Smooth muscle cell (in vitro differentiated cells): ENCODE measurements around the gene HOXA13. TPM values are rescaled to one million over a fixed set of nuclear protein-coding genes. Genes with fewer than 3 reads are reported as not detected.

Experiments used
- DNase-seq: peaks from one replicate; lab custom pipeline; 2025; ENCODE audit not compliant: unreplicated experiment; lab: John Stamatoyannopoulos, UW
- H2AFZ ChIP-seq: fragments of 200-600 bp; sonication (generic); 2 replicates; pipeline ENCODE4 v1.6.0; 2016; ENCODE audit warnings: antibody characterized with exemption, low read depth, mild to moderate bottlenecking
- H3F3A ChIP-seq: fragments of 200-600 bp; sonication (generic); 2 replicates; pipeline ENCODE4 v1.6.0; 2017; ENCODE audit warnings: antibody characterized with exemption, low read depth
- H3K27ac ChIP-seq: fragments of 200-600 bp; sonication (generic); 2 replicates; pipeline ENCODE4 v1.5.1; 2016; ENCODE audit warnings: low read depth, mild to moderate bottlenecking
- H3K27me3 ChIP-seq: fragments of 200-600 bp; sonication (generic); 2 replicates; pipeline ENCODE4 v1.6.1; 2016; ENCODE audit warnings: low read depth, mild to moderate bottlenecking
- H3K36me3 ChIP-seq: fragments of 200-600 bp; sonication (generic); 2 replicates; pipeline ENCODE4 v1.5.1; 2016; ENCODE audit warnings: low read depth
- H3K4me1 ChIP-seq: fragments of 200-600 bp; sonication (generic); 2 replicates; pipeline ENCODE4 v1.5.1; 2016; ENCODE audit warnings: low read depth
- H3K4me2 ChIP-seq: fragments of 200-600 bp; sonication (generic); 2 replicates; pipeline ENCODE4 v1.6.0; 2016; ENCODE audit warnings: mild to moderate bottlenecking
- H3K4me3 ChIP-seq: fragments of 200-600 bp; sonication (generic); 2 replicates; pipeline ENCODE4 v1.5.1; 2016; ENCODE audit warnings: mild to moderate bottlenecking
- H3K79me2 ChIP-seq: fragments of 200-600 bp; sonication (generic); 2 replicates; pipeline ENCODE4 v1.6.0; 2016; ENCODE audit warnings: low read depth, mild to moderate bottlenecking
- H3K9ac ChIP-seq: fragments of 200-600 bp; sonication (generic); 2 replicates; pipeline ENCODE4 v1.6.0; 2016; ENCODE audit warnings: low read depth
- H3K9me3 ChIP-seq: fragments of 200-600 bp; sonication (generic); replicated peaks from 2 replicates; pipeline ENCODE4 v1.5.1; 2016; ENCODE audit warnings: low read depth
- H4K20me1 ChIP-seq: fragments of 200-600 bp; sonication (generic); 2 replicates; pipeline ENCODE4 v1.6.0; 2016; ENCODE audit warnings: low read depth
- WGBS: methylation state at CpG from one replicate; pipeline ENCODE4 v1.1.7; 2016; ENCODE audit warnings: low lambda C conversion rate; 5-methylcytosine and 5-hydroxymethylcytosine counted together
- polyA plus RNA-seq: library from polyadenylated mRNA; unstranded; fragments of >200 nt; fragmentation: Nextera tagmentation; extraction: Ambion mirVana; gene quantifications from 2 replicates; pipeline ENCODE4 v1.2.1, GENCODE V29; 2016
- total RNA-seq: library from RNA; depleted of rRNA; stranded (reverse); fragments of >200 nt; gene quantifications from 2 replicates; pipeline ENCODE4 v1.2.3, GENCODE V29; 2014
- TF ChIP-seq, protein P1 (sequence below): fragments of 200-600 bp; sonication (generic); IDR thresholded peaks from 2 replicates; pipeline ENCODE4 v1.5.1; 2017; ENCODE audit warnings: borderline replicate concordance, mild to moderate bottlenecking, antibody characterized with exemption; ENCODE audit not compliant: insufficient read depth, poor library complexity, severe bottlenecking

Gene HOXA13
- total and polyA plus RNA-seq, 2 experiments from 2014 or later, result 10.0 to 14.2 TPM

DNA sequence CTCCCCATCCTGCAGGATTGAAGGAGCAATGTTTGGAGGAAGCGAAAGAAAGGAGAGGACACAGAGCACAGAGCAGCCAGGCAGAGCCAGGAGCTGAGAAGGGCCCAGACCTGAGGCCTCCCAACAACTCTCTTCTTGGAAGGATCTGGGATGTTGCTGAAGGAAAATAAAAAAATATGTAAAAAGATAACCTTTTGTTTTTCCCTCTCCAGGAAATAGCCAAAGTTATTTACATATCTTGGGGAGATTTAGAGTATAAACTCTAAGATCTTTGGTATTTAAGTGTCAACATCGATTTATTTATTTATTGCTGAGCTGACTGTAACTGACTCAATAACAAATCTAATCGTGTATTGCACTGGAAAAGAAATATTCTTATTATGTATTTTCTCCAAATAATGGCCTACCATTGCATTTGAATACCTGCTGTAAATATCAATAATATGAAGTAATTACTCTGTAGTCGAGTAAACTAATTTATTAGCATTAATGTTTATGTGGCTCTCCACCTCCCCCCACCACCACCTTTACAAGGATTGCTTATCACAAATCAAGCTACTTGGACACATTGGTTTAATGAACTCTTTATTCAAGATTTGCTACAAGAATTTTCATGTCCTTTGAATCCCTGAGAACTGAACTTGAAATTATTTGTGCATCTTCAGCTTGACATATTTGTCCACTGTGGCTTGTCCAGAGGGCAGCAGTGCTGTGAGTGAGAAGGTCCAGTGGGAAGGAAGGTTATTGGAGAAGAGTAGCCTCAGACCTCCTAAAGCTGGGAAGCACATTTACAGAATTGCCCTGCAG is 13.0 kb downstream of the HOXA13 start:
- Histone ChIP-seq H3K79me2 (peaks cover 100% of the 10 kb centered on the region), H3K4me1 (peaks cover 12% of the 10 kb centered on the region), H3K4me3 (peak overlapping the region; percentile 60), H3K4me2 (peak overlapping the region; percentile 89), H3K36me3 (no peaks in the 10 kb centered on the region), H3K9ac (peak overlapping the region; percentile 63), H4K20me1 (peaks cover 6% of the 10 kb centered on the region), H2AFZ (peak overlapping the region; percentile 81), H3F3A (peaks cover 9% of the 10 kb centered on the region), H3K27me3 (no peaks in the 10 kb centered on the region), H3K9me3 (no peaks in the 10 kb centered on the region), H3K27ac (peak overlapping the region; percentile 69)
- 22% methylated on average over 4 of the region's 4 CpGs for WGBS
- TF ChIP-seq, protein P1, sequence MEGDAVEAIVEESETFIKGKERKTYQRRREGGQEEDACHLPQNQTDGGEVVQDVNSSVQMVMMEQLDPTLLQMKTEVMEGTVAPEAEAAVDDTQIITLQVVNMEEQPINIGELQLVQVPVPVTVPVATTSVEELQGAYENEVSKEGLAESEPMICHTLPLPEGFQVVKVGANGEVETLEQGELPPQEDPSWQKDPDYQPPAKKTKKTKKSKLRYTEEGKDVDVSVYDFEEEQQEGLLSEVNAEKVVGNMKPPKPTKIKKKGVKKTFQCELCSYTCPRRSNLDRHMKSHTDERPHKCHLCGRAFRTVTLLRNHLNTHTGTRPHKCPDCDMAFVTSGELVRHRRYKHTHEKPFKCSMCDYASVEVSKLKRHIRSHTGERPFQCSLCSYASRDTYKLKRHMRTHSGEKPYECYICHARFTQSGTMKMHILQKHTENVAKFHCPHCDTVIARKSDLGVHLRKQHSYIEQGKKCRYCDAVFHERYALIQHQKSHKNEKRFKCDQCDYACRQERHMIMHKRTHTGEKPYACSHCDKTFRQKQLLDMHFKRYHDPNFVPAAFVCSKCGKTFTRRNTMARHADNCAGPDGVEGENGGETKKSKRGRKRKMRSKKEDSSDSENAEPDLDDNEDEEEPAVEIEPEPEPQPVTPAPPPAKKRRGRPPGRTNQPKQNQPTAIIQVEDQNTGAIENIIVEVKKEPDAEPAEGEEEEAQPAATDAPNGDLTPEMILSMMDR, result no peak
- no peak for DNase-seq

DNA sequence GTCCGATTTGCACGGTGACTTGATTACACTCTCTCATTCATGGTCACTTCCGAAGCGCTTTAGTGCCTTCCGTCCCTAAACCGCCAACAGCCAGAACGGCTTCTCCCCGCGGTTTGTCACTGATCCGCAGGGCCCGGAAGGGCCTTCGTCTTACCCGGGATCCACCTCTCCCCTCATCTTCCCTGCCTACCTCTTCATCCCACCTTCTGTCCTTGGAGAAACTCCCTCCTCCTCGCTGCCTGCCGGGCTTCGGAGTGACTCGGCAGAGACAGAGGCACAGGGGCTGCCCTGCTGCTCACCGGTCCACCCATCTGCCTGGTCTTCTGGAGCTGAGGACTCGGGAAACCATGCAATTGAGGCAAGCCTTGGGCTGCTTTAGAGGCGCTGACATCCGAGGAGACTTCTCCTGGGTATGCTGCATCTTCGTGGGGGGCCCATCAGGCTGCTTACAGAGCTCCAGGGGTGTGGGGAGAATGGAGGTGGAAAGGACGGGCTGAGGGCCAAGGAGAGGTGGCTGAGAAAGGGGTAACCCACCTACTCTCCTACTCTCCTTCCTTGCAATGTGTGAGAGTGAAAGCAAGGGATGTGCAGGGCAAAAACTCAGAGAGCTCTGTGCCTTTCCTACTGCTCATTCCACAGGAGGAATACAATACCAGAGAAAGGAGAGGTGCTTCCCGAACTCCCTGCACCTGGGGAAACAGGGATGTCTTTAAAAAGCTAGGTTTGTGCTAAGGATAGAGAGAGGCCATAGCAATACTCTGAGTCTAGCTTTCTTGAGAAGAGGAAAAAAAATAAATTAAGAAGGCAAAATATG is 13.8 kb downstream of the HOXA13 start:
- H3K4me1 ChIP-seq, result peaks cover 12% of the 10 kb centered on the region
- H2AFZ ChIP-seq, result peak overlapping the region; percentile 22
- peak overlapping the region; percentile 60 for H3K4me3 ChIP-seq
- no peak for DNase-seq
- H3K4me2 ChIP-seq, result peak overlapping the region; percentile 89
- H3K27ac ChIP-seq, result peak overlapping the region; percentile 69
- WGBS, result 7% methylated on average over 24 of the region's 24 CpGs
- H3K79me2 ChIP-seq, result peaks cover 96% of the 10 kb centered on the region
- H3K9me3 ChIP-seq, result no peaks in the 10 kb centered on the region
- peaks cover 6% of the 10 kb centered on the region for H4K20me1 ChIP-seq
- no peaks in the 10 kb centered on the region for H3K36me3 ChIP-seq
- peak overlapping the region; percentile 69 for H3K9ac ChIP-seq
- no peaks in the 10 kb centered on the region for H3K27me3 ChIP-seq
- TF ChIP-seq, protein P1, result no peak
- H3F3A ChIP-seq, result peaks cover 9% of the 10 kb centered on the region

DNA sequence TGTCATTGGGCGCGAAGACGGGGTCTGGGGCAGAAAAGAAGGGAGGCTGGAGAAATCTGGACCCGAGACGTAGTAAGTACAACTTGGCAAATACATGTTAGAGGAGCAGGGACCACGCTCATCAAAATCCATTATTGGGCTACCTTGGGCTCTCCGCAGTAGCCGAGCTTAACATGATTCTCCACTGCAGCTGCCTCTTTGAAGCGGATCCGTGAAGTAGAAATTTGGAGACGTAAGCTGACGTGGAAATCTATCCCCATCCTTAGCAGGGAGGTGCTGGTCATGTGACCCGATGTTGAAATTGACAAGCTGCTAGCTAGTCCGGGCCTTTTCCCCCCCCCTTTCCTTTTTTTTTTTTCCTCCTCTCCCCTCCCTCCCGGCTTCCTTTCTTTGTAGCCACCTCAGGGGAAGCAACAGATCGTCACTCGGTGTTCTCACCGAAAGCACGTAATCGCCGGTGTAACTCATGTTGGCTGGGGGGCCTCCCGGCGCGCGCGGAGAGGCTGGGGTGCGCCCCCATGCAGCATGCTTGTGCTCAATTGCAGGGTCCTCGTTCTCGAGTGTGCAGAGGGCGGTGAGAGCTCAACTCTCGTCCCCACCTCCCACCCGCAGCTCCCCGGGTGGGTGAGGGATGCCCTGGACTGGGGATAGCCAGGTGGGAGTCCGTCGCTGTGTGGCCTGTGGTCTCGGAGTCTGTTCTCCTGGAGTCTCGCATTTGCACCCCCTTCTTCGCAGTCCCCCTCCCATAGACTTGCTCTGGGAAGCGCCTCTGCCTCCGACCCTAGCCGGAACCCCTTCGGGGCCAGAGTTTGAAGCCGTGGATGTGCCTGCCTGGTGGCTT is 14.7 kb downstream of the HOXA13 start, which contains the start of gene HOXA11:
Gene HOXA11, minus strand, starts transcription at position 220 of the 841 bp plus-strand sequence. Its CDS starts 88 bp downstream, at position 132.
- Histone ChIP-seq H3K27ac (peak within 1 kb of the TSS; percentile 69), H3K4me1 (peaks cover 12% of the 10 kb centered on the region), H3K9ac (peak within 1 kb of the TSS; percentile 69)

More for the DNA sequence above, 14.7 kb downstream of the HOXA13 start, which contains the start of gene HOXA11:
- H3K4me3 ChIP-seq, result peak within 1 kb of the TSS; percentile 60
- no peaks in the 10 kb centered on the region for H3K36me3 ChIP-seq
- H3K4me2 ChIP-seq, result peak within 1 kb of the TSS; percentile 89
- peaks cover 88% of the 10 kb centered on the region for H3K79me2 ChIP-seq
- no peaks in the 10 kb centered on the region for H3K9me3 ChIP-seq
- TF ChIP-seq, protein P1, result no peak
- no peaks in the 10 kb centered on the region for H3K27me3 ChIP-seq
- WGBS, result 2% methylated on average over 42 of the region's 43 CpGs
- peak within 1 kb of the TSS; percentile 22 for H2AFZ ChIP-seq
- peaks cover 9% of the 10 kb centered on the region for H3F3A ChIP-seq
- no peak for DNase-seq
- peaks cover 6% of the 10 kb centered on the region for H4K20me1 ChIP-seq
